OCI-LY3 (cell line): ENCODE results near the gene MRPL33.

Source experiments
- H2AFZ ChIP-seq: fragments of 200-600, 300-600 bp; shearing (Covaris generic); 2 replicates; pipeline ENCODE4 v1.6.0; 2014; ENCODE audit warnings: antibody characterized with exemption, low read depth, low read length
- H3K27ac ChIP-seq: fragments of 200-600, 300-600 bp; sonication (generic); 2 replicates; pipeline ENCODE4 v1.5.1; 2014; ENCODE audit warnings: mild to moderate bottlenecking, low read length, moderate library complexity, mixed read lengths
- H3K27me3 ChIP-seq: fragments of 200-600, 300-600 bp; sonication (generic); 2 replicates; pipeline ENCODE4 v1.6.1; 2014; ENCODE audit warnings: low read depth, low read length, mixed read lengths
- H3K36me3 ChIP-seq: fragments of 200-600, 300-600 bp; sonication (generic); replicated peaks from 2 replicates; pipeline ENCODE3; 2014; ENCODE audit warnings: low read depth, low read length, mixed read lengths
- H3K4me1 ChIP-seq: fragments of 300-600, 200-600 bp; sonication (generic); 2 replicates; pipeline ENCODE4 v1.6.1; 2014; ENCODE audit warnings: low read length, mixed read lengths
- H3K4me2 ChIP-seq: fragments of 200-600, 300-600 bp; sonication (generic); 2 replicates; pipeline ENCODE4 v1.6.1; 2014; ENCODE audit warnings: low read length, mixed read lengths
- H3K4me3 ChIP-seq: fragments of 300-600, 200-600 bp; sonication (generic); 2 replicates; pipeline ENCODE4 v1.5.1; 2014; ENCODE audit warnings: antibody characterized with exemption, mild to moderate bottlenecking, low read length, moderate library complexity
- H3K79me2 ChIP-seq: fragments of 300-600, 200-600 bp; shearing (Covaris generic); 2 replicates; pipeline ENCODE4 v1.6.1; 2014; ENCODE audit warnings: mild to moderate bottlenecking, low read length, mixed read lengths
- H3K9ac ChIP-seq: fragments of 300-600, 200-600 bp; shearing (Covaris generic); 2 replicates; pipeline ENCODE4 v1.6.0; 2014; ENCODE audit warnings: mild to moderate bottlenecking, low read length, moderate library complexity
- H3K9me3 ChIP-seq: fragments of 200-600, 300-600 bp; shearing (Covaris generic); 2 replicates; pipeline ENCODE4 v1.6.1; 2014; ENCODE audit warnings: low read length, mixed read lengths; ENCODE audit not compliant: insufficient read depth
- H4K20me1 ChIP-seq: fragments of 200-600, 300-600 bp; sonication (generic); 2 replicates; pipeline ENCODE4 v1.6.1; 2016; ENCODE audit warnings: low read length, mixed read lengths; ENCODE audit not compliant: insufficient read depth
- EZH2phosphoT487 ChIP-seq: fragments of 200-600 bp; shearing (Covaris generic); IDR thresholded peaks from 2 replicates; pipeline ENCODE4 v1.6.1; 2018; ENCODE audit warnings: antibody characterized with exemption, mixed run types, low read depth
- TF ChIP-seq, protein P1 (sequence below): fragments of 200-600, 300-600 bp; sonication (generic); IDR thresholded peaks from 2 replicates; pipeline ENCODE4 v1.5.1; 2014; ENCODE audit warnings: antibody characterized with exemption, low read length, low read depth

MRPL33 gene

DNA sequence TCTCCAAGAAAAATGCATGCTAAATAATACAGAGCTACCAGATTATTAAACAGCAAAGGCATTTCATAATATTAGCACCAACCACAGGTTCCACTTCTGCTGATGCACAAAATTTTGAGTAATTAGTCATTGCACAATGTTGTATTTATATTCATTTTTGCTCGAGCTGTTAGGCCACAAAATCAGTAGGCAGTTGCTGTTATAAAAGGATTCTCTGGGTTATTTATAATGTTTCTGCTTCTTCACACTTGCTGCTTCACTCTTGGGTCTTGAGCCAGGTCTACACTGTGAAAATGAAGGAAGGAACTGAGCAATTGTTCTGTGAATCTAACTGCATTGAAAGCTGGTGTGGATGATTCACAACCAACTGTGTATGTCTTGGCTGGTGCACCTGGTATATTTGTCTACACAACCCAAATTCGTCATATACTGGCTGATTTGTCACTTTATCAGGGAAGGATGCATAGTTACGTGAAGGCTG lies 38.3 kb downstream of the MRPL33 start:
- no peak for TF ChIP-seq EZH2phosphoT487
- TF ChIP-seq, protein P1, sequence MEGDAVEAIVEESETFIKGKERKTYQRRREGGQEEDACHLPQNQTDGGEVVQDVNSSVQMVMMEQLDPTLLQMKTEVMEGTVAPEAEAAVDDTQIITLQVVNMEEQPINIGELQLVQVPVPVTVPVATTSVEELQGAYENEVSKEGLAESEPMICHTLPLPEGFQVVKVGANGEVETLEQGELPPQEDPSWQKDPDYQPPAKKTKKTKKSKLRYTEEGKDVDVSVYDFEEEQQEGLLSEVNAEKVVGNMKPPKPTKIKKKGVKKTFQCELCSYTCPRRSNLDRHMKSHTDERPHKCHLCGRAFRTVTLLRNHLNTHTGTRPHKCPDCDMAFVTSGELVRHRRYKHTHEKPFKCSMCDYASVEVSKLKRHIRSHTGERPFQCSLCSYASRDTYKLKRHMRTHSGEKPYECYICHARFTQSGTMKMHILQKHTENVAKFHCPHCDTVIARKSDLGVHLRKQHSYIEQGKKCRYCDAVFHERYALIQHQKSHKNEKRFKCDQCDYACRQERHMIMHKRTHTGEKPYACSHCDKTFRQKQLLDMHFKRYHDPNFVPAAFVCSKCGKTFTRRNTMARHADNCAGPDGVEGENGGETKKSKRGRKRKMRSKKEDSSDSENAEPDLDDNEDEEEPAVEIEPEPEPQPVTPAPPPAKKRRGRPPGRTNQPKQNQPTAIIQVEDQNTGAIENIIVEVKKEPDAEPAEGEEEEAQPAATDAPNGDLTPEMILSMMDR: no peak
- Histone ChIP-seq H4K20me1 (no peaks in the 10 kb centered on the region), H3K79me2 (no peaks in the 10 kb centered on the region), H3K4me1 (no peaks in the 10 kb centered on the region), H3K9ac (no peak overlapping the region), H2AFZ (no peak overlapping the region), H3K36me3 (no peaks in the 10 kb centered on the region), H3K27ac (no peak overlapping the region), H3K27me3 (peaks cover 7% of the 10 kb centered on the region), H3K4me2 (no peak overlapping the region), H3K4me3 (no peak overlapping the region), H3K9me3 (no peaks in the 10 kb centered on the region)

DNA sequence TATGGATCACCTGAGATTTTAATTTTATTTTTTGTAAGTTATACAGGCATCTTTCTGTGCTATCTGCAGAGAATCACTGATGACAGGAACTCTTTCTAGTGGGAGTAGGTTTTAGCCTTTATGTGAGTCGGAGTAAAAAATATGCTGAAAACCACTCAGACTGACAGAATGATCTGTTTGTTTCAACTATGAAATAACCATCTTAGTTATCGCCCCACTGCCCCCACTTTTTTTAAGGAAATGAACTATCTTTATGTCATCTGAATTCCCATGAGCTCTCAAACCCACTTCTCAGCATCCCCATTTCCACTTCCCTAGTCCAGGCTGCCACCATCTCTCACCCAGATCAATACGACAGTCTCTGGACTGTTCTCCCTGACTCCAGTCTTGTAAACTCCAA lies 38.9 kb downstream of the MRPL33 start:
- Histone ChIP-seq H3K9me3 (no peaks in the 10 kb centered on the region), H3K36me3 (no peaks in the 10 kb centered on the region), H4K20me1 (no peaks in the 10 kb centered on the region), H3K27ac (no peak overlapping the region), H3K79me2 (no peaks in the 10 kb centered on the region), H2AFZ (no peak overlapping the region), H3K4me3 (no peak overlapping the region), H3K4me1 (no peaks in the 10 kb centered on the region), H3K4me2 (no peak overlapping the region), H3K9ac (no peak overlapping the region), H3K27me3 (peaks cover 8% of the 10 kb centered on the region)
- TF ChIP-seq, protein P1: no peak
- no peak for TF ChIP-seq EZH2phosphoT487

- no peaks in the 10 kb centered on the region for H3K4me1 ChIP-seq
- no peaks in the 10 kb centered on the region for H3K79me2 ChIP-seq
- H3K4me3 ChIP-seq: no peak overlapping the region
- peaks cover 9% of the 10 kb centered on the region for H3K27me3 ChIP-seq
- no peak overlapping the region for H3K9ac ChIP-seq
- TF ChIP-seq, protein P1: no peak
- TF ChIP-seq EZH2phosphoT487: no peak
- no peak overlapping the region for H3K4me2 ChIP-seq
- no peaks in the 10 kb centered on the region for H4K20me1 ChIP-seq
- H3K9me3 ChIP-seq: no peaks in the 10 kb centered on the region
- H3K27ac ChIP-seq: no peak overlapping the region
- no peak overlapping the region for H2AFZ ChIP-seq
- H3K36me3 ChIP-seq: no peaks in the 10 kb centered on the region
These were observed 40.2 kb downstream of the MRPL33 start for GRCh38 chr2:27811768-27812167.

DNA sequence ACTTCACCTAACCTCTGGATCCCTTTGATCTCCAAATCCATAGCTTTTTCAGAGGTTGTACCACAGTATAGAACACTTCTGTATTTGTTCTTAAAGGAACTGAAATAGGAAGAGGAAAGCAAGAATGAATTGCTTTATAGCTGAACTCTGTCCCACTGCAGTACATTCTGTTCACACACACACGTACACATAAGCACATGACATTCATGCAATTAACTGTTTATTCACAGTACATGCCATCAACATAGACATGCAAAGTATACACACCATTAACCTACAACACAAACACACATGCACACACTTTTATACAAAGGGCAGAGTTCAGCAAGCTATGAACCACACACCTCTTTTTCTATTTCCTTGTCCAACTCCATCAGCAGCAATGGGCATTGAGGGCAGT lies 43.2 kb downstream of the MRPL33 start:
- Histone ChIP-seq H3K4me3 (no peak overlapping the region), H3K9ac (no peak overlapping the region), H2AFZ (no peak overlapping the region), H3K79me2 (no peaks in the 10 kb centered on the region), H3K27ac (no peak overlapping the region), H3K9me3 (no peaks in the 10 kb centered on the region), H4K20me1 (no peaks in the 10 kb centered on the region), H3K27me3 (peaks cover 9% of the 10 kb centered on the region), H3K4me2 (no peak overlapping the region), H3K36me3 (no peaks in the 10 kb centered on the region), H3K4me1 (no peaks in the 10 kb centered on the region)
- TF ChIP-seq EZH2phosphoT487: no peak
- TF ChIP-seq, protein P1: no peak
